Measurements from ENCODE around the gene LRRC72.
"Not testable (repeated sequence)": the region's sequence is repeated elsewhere in the genome, so short reads cannot be mapped to it uniquely, and the experiment has no call there.

The LRRC72 gene

DNA sequence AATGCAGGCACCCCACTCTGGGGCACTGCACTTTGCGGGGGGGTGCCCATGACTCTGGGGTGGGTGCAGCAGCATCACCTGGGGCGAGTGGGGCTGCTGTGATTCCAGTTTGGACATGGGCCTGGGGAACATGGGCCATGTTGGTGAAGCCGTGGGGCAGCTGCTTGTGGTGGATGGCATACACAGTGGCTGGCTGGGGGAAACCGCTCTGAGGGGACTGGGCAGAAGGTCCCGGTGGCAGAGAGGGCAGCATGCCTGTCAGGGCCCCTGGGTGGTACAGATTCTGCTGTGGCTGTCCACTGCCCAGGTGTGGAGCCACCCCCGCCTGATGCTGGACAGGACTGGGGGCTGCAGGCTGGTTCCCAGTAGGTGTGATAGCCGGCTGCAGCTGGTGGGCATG lies 57.2 kb downstream of the LRRC72 start:
- no peak for DNase-seq

DNA sequence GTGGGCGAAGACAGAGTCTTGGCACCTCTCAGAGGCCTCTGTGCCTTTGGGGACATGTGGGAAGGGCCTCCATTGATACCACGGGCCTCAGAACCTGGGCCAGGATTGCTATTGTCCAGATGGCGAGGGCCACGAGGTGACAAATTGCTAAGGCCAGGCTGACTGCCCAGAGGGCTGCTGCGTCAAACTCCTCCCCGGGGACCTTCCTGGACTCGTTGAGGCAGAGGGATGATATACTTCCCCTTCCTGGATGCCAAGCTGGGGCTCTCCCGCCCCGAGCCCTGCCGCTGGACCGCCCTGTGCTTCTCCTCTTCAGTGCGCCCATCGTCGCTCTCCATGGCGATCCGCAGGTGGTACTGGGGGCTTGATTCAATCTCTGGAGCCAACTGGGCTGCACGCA lies 58.9 kb downstream of the LRRC72 start:
- no peak for DNase-seq

DNA sequence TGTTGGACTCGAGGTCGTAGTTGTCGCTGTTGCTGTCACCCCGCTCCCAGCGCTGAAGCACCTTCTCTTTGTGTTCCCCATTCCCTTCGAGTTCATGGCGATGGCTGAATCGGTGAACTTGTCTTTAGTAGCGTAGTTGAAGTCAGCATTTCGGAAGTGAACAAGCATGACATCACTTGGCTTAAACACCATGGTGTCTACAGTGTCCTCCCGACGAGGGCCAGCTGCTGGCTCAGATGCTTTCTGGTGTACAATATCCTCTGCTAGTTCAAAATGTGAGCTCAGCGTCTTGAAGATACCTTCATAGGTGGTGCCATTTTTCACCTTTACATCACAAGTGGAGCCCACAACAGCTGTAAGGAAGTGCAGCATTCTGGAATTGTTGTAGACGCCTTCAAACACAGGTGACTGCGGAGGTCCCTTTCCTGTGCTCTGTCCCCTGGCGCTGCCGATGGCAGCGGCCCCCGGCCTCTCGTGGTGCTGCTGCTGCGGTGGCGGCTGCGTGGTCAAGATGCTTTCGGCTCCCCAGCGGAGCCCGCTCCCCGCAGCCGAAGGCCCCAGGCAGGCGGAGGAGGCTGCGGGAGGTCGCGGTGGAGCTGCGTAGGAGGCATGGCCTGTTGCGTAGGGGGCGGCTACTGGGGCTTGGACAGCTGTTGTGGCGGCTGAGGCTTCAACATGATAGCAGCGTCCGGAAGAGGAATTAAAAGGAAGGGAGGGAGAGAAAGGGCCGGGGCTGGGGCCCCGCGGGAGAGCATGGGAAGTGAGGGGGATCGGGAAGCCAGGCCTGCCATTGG lies 59.7 kb downstream of the LRRC72 start:
- no peak for DNase-seq

DNA sequence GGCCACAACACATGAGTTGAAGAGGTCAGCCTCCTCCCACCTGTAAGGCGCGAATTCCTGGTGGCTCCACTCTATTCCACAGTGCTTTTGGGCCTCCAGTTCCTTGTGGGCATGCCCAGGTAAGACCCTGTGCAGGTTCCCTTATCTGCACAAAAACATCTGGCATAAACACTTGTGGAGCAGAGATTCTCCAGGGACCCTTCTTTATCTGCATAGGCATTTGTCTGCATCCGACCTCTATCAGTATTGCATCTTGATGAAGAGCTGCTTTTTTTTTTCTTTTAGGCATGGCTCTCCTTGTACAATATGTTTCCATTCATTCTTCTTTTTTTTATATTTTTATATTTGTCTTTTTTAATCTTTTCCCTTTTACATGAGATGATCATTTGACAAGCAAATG lies 60.5 kb downstream of the LRRC72 start:
- DNase-seq = no peak

DNA sequence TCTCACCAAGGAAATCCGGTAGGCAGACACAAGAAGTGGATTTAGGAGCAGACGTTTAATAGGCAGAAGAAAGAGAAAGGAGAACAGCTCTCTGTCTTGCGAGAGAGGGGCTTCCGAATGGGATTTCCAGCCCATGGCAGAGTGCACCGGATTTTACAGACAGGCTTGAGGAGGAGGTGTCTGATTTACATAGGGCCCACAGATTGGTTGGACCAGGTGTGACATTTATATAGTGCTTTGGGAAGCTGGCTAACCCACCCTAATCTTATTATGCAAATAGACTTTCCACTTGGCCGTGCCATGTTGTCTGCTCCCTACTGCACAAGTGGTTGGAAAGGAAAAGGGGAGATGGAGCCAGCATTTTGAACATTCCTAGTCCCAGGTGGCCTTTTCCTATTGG lies 61.2 kb downstream of the LRRC72 start:
- DNase-seq = no peak

DNA sequence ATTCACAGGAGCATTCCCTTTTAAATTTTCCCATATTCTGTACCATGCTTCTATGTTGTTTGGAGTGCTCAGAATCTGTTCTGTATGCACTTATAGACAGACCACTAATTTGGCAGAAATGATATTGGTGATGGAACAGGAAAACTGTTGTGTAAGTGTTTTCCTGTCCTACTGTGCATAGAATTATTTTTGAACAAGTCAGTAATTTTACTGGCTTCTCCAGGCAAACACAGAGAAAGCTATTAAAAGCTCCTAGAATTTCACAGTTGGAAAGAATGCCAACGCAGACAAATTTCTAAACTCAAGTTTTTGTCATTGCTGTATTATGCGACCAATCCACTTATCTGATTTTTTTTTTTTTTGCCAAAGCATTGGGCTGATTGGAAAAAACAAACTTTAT lies 63.3 kb downstream of the LRRC72 start:
- no peak for DNase-seq

DNA sequence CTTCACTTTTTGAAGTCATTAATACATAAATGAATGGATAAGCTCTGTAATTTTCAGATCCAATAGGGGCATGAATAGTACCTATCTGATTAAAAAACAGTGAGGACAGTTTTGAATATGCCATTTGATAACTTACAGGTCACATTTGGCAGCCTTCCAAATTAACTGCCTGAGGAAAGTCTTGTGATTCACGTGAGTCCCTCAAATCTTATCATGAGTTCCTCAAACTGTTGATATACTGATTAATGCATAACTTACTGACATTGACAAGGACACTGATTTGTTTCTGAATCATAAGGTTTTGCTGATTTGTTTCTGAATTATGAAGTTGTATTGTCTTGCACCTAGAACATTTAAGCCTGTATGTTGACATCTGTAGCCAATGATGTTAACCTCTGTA lies 63.8 kb downstream of the LRRC72 start:
- no peak for DNase-seq

DNA sequence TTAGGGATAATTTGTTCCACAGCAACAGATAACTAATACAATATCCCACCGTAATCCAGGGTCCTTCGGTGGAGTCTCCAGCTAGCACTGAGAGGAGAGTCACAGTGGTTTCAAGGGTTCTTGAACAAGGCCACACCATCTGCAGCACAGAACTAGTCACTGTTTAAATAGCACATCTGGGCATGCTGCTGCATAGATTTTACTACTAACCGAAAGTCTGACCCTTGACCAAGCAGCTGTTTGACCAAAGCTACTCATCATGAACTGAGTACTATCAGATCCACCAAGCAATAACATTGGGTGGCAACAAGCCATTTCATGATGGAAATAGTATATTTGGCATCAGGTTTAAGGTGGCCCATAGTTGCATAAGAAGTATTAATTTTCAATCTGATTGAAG lies 65.8 kb downstream of the LRRC72 start:
- no peak for DNase-seq

DNA sequence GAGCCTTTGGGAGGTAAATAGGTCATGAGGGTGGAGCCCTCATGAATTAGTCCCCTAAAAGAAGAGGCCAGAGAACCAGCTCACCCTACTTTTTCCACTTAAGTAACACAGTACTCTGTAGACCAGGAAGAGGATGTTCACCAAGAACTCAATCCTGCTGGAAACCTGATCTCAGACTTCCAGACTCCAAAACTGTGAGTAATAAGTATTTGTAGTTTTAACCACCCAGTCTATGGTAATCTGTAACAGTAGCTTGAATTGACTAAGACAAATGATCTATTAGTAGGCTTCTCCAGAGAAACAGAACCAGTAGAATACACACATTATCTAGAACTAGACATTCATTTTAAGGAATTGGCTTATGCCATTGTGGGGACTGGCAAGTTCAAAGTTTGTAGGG lies 67.4 kb downstream of the LRRC72 start:
- peak; percentile 19 for DNase-seq

DNA sequence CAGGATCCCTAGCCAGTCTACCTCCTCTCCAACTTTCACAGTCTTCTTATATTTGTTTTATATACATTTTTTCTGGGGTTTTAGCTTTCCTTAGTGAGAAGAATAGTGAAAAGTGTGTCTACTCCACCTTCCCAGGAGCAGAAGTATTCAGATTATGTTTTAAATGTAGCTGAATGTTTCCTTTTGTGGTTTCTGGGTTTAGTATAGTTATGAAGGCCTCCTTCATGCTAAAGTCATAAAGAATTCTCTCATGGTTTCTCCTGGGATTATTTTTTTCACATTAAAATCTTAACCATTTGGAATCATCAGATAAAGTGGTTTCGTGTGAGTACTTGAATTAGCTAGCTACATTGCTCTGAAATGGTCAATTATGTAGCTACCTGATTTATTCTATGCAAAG lies 68.1 kb downstream of the LRRC72 start:
- no peak for DNase-seq

DNA sequence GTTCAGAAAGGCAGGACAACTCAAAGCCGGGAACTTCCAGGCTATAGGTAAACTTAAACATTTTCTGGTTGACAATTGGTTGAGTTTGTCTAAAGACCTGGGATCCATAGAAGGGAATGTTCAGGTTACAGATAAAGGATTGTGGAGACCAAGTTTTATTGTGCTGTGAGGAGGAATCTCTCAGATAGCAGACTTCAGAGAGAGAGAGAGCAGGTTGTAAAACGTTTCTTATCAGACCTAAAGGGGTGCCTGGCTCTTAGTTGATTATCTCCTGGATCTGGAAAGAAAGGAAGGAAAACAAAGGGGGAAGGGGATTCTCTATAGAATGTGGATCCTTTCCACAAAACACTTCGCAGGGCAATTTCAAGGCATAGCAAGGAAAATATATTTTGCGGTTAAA lies 69.0 kb downstream of the LRRC72 start:
- DNase-seq = not testable (repeated sequence)

DNA sequence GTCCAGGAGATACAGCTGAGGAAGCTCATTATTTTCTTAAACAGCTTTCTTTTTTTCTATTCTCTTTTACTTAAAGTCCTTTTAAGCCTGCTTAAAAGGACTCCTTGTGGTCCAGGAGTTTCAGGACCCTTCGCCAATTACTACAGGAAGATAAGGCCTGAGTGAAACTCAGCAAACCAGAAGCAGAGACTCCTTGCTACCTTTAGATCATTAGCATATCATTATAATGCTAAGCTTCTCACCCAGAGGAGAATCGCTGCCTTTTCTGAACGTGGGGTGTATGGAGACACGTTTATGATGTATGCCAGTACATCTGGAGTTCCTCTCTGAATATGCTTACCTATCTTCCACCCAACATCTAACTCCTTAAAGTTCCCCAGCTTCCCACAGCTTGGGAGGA lies 71.4 kb downstream of the LRRC72 start:
- DNase-seq = no peak

DNA sequence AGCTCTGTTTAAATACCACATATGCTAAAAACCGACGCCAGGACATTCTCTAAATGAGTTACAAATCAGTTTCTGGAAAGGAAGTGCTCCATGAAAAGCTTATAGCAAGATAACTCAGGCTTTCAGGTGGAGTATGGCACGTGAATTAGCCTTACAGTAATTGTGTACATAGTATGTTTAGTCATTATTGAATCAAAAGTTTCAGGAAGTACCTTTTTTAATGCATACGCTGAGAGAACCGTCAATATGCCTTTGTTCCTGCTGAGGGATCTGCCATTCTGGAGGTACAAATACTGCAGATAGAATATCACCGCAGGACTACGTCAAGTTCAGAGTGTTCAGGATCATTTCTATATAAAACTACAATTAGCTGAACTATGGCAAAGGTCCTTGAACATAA lies 73.2 kb downstream of the LRRC72 start:
- no peak for DNase-seq

DNA sequence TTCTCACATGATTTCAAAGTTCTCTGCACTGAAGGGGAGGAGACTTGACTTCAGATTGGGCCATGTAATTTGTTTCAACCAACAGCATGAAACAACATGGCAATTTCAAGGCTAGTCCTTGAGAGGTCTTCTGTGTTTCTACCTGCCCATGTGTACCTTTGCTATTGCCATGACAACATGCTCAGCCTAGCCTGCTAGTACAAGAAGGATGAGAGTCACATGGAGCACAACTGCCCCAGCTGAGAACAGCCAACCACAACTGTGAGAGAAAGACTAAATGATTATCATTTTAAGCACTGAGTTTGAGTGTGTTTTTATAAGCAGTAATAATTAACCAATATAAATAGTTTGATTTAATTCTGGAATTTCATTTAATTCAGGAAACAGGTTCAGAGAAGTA lies 77.0 kb downstream of the LRRC72 start:
- DNase-seq = no peak

DNA sequence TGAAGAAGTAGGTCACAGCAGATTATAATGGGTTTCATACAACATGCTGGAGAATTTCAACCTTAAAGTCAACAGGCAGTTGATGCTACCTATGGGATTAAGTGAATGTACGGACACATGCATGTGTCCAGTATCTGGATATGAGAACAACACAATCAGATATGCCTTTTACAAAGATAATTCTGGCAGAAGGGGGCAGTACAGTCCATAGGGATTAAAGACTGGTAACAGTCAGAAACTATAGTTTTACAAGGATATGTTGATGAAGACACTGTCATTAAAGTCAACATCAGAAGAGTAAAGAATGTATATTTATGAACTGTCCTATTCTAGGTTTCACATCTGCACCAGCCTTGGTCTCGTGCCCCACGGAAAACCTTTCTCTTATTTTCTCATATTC lies 77.4 kb downstream of the LRRC72 start:
- DNase-seq = no peak

DNA sequence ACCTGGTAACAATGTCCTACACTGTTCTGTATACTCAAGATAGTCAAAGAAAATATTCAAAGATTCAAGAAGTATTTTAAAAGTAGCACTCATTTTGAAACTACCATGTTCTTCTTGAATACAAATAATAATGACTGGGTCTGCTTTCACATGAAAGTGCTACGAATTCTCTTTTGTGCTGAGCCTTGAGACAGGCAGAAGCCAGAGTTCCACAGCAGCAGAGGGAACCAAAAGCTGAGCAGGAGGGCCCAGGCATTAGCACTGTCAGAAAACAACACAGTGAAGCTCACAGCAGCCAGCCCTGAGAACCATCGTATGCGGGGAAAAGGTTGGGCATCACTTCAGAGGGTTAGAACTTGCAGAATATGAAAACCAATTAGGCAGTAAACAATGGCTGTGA lies 80.1 kb downstream of the LRRC72 start:
- DNase-seq = no peak

DNA sequence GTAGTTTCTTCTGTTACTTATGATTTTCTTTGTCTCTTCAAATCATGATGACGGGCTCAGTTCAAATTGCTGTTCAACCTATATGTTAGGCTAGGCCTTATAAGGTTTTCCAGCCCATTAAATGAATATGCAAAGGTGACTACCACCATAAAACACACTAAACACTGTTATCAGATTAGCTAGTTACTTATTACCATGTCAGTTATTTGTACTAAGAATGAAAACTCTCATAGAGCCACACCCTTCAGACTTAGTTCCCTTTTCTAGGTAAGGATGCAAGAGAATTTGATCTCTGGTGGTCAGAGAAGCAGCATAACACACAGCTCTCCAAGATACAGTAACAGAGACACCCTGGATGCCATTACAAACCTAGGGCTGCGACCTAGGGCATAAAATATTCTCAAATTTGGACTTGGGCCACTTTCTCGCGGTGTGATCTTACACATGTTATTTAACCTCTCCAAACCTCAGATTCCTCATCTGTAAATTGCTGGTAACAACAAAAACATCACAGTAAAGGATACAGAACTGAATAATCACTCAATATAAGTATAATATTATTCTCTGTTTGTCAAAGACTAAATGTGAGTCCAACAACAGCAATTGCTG lies 83.3 kb downstream of the LRRC72 start:
- DNase-seq = peak; percentile 29

DNA sequence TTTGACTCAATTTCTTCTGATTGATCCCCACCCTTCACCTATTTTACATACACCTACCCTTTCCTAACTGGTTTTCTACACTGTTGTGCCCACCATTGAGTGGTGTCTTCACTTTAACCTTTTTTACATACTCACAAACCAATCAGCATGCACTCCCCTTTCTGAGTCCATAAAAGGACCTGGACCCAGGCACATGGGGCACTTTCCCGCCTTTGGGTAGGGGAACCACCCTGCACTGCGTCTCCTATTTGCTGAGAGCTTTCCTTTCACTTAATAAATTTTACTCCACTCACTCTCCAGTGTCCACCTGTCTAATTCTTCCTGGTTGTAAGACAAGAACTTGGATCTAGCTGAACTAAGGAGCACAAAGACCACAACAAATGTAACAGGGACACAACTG lies 85.1 kb downstream of the LRRC72 start:
- DNase-seq = no peak

DNA sequence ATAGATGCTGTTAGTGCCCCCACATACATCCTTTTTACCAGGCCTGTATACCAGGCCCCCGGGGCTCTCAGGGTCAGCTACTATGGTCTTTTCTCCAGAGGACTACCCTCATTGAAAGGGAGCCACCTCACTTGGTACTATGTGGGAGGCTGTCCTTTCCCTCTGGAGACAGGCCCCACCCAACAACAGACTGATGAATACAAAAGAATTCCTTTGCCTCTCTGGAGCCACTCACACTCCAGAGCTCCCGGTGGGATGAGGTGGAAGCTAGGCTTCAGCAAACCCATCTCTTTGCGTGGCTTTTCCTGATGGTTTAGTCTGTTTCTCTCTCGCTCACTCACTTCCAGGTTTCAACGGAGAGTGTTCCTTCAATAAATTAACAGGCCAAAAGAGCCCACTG lies 88.6 kb downstream of the LRRC72 start:
- DNase-seq = no peak

DNA sequence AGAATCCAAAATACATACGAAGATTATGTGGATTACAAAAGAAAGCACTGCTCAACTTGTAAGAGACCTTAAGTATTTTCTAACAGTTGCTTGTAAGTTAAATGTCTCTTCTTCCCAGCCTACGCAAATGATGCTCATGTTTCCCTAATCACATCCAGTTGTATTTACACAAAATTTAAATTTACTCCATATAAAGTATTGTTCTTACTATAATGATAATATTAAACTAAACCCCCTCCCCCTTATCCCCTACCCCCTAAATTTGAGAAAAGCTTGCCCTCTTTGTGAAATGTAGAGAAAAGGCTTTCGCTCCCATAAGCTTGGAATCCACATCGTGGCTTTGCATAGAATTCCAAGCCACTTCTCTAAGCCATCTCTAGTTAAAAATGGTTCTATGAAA lies 89.5 kb downstream of the LRRC72 start:
- no peak for DNase-seq

DNA sequence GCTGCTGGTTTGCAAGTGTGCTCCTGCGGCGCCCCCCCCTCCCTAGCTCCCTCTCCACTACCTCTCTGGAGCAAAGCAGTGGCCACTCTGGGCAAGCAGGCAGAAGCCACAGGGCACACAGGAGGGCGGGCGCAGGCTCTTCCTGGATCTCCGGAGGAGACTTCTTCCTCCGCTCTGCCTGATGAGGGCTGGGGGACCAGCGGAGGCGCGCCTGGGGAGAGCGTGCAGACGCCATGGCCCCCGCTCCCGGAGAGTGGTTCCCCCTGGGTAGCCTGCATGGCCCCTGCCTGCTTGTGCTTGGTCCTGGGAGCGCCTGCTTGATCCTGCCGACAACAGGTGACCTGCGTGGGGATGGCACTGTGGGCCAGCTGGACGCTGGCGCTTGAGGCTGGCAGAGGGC lies 89.9 kb downstream of the LRRC72 start:
- no peak for DNase-seq

DNA sequence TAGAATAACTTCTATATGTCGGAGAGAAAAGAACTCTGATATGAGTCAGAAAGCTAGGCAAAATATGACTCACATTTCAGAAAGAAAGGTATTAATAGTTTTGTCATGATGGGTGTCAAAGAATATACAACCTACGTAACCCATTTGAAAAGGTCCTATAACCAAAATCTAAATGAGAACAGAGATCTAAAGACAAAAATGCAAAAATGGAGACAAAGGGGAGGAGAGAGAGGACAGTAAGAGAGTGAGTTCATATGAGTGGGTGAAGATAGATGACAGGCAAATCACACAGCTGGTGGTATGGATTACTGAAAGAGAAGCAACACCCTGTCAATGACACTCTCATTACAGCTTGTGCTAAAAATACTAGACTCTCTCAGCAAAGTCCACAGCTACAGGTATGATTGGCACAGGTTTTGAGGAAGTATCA lies 93.4 kb downstream of the LRRC72 start:
- DNase-seq = no peak

DNA sequence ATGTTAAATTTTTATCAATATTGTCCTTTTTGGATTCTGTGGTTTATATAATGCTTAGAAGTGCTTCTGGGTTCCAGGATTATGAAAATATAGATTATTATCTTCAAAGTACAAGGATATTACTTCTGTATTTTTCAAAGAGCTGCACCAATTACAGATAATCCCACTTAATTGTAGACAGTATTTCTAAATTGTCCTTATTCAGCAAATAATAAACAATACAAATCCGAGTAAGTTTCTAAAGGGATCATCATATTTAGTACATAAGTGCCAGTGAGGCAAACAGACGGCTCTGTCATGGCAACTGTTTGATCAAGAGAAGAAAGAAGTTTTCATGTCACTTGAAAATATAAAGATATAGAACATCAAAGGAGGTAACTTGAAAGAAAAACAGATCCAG lies 99.8 kb downstream of the LRRC72 start:
- DNase-seq = no peak

DNA sequence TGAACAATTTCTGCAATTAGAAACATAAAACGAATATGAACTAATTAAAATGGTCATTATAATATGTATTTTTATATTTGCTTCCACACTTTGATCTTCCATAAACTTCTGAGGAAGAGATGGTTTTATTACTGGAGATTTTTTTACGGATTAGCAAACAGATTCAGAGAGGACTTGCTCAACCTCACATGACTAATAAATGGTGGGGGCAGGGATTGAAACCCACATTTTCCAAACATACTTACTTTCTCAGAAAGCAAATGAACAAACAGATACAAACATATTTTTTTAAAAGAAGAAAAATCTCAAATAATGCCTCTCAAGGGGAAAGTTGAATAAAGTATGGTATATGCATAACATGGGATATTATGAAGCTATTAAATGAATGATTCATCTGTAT lies 100.6 kb downstream of the LRRC72 start:
- DNase-seq = no peak

DNA sequence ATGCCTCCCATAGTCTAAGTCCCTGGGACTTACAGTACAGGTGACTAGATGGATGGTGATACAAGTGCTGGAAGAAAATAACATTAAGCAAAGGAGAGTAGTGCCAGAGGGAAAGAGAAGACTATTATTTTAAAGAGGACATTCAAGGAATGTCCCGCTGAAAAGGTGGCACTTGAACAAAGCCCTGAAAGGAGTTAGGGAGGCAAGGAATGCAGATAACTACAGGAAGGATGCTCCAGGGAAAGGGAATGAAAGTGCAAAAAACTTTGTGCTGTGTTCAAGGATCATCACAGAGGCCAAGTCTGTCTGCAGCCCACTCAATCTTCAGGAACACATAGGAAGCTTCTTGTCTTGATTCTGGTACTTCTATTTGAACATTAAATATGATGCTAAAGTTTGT lies 104.0 kb downstream of the LRRC72 start:
- DNase-seq = no peak

Data from kidney glomerular epithelial cell (primary cell).